Measurements from ENCODE around the gene NISCH.

DNA sequence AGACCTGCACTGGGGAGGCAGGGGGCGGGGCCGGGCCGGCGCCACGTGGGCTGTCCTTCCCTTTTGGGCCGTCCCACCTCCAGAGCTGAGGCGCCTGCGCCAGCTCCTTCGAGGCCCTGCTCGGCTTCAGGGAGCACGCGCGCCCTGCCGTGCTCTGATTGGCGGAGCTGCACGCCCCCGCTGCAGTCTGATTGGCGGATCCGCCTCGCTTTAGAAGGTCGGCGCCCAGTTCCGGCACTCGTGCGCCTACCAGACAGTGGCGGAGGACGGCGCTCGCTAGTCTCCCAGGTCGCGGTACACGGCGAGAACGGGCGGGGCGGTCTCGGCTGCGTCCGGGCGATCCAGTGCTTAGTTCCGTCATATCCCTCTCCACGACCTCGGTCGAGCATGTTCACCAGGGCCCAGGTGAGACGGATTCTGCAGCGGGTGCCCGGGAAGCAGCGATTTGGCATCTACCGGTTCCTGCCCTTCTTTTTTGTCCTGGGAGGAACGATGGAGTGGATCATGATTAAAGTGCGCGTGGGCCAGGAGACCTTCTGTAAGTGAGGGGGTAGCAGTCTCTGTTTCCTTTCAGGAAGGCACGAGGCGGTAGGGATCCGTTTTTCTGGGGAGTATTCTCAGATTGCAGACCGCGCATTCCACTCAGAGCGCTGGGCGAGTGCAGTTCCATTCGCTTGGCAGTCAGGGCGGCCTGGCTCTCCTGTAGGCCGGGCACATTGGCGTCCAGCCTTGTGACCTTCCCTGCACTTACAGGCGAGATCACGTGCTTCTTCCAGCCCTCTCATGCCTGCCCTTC is 81.2 kb downstream of the NISCH start, which contains the start of gene UQCC5:
- TF ChIP-seq POLR2AphosphoS5 (IDR thresholded peaks at IDR 0.05) (peak; percentile 83 to 95 (median 85)), POLR2A (IDR thresholded peaks at IDR 0.05) (peak; percentile 73 to 88)
- TF ChIP-seq, protein P1, sequence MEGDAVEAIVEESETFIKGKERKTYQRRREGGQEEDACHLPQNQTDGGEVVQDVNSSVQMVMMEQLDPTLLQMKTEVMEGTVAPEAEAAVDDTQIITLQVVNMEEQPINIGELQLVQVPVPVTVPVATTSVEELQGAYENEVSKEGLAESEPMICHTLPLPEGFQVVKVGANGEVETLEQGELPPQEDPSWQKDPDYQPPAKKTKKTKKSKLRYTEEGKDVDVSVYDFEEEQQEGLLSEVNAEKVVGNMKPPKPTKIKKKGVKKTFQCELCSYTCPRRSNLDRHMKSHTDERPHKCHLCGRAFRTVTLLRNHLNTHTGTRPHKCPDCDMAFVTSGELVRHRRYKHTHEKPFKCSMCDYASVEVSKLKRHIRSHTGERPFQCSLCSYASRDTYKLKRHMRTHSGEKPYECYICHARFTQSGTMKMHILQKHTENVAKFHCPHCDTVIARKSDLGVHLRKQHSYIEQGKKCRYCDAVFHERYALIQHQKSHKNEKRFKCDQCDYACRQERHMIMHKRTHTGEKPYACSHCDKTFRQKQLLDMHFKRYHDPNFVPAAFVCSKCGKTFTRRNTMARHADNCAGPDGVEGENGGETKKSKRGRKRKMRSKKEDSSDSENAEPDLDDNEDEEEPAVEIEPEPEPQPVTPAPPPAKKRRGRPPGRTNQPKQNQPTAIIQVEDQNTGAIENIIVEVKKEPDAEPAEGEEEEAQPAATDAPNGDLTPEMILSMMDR (IDR thresholded peaks at IDR 0.05), result no peak

All from suprapubic skin (tissue), 4 donors.